Retina (tissue), 1 donor: ENCODE measurements around the gene OTOA.
"Not testable (repeated sequence)": the region's sequence is repeated elsewhere in the genome, so short reads cannot be mapped to it uniquely, and the experiment has no call there.

Experiments used
- DNase-seq: peaks from one replicate; pipeline ENCODE4 v3.0.0-alpha.2; 2016

OTOA gene

GRCh38 chr16:21642861-21643260 is 20.9 kb upstream of the OTOA start:
- no peak for DNase-seq

DNA sequence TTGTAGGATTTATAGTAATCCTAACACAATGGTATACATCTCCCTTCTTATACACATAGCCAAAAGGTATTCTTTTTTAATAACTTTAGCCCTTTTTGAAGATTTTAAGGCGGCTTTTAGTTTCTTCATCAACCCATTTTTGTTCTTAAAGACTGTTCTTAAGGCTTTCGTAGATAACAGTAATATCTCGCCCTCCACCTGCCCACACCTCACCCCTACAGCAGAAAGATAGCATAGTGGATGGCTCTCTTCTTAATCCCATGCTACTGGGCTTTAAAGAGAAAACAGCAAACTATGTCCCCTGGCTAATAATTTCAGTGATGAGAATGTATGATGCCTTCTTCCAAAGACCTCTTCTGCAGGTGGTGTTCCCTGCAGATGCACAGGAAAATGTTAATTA is 20.0 kb upstream of the OTOA start:
- no peak for DNase-seq

DNA sequence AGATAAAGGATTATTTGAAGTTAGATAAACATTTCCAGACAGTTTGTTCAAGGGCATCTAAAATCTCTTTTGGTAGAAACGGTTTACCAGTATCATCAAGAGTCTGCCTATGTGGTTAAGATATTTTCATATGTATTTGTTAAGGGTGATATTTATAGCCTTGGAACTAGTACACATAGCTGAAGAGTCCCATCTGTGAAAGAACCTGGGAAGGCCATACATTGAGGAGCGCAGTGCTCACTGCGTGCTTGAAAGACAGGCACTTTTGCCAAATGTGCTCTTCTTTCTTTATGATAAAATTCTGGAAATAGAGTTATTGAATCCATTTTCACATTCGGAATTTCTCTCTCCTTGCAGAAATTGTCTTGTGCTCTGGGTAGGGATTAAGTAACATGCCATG is 19.1 kb upstream of the OTOA start:
- no peak for DNase-seq

DNA sequence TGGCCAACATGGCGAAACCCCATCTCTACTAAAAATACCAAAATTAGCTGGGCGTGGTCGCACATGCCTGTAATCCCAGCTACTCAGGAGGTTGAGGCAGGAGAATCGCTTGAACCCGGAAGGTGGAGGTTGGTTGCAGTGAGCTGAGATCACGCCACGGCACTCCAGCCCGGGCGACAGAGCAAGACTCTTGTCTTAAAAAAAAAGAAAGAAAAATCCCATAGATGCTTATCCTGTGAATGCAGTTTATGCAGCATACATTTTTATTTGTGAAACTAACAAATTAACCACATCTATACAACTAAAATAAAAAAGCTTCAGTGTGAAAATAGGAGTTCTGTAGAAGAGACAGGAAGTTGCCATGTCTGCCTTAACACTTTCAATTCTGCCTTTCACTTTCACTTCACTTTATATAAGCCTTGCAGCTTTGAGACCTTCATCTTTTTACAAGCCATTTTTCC is 18.5 kb upstream of the OTOA start:
- no peak for DNase-seq

GRCh38 chr16:21646091-21646490 is 17.7 kb upstream of the OTOA start:
- no peak for DNase-seq

- no peak for DNase-seq
Measured at GRCh38 chr16:21646721-21647561, 16.8 kb upstream of the OTOA start.

GRCh38 chr16:21647562-21648164 is 16.1 kb upstream of the OTOA start:
- DNase-seq: no peak

DNA sequence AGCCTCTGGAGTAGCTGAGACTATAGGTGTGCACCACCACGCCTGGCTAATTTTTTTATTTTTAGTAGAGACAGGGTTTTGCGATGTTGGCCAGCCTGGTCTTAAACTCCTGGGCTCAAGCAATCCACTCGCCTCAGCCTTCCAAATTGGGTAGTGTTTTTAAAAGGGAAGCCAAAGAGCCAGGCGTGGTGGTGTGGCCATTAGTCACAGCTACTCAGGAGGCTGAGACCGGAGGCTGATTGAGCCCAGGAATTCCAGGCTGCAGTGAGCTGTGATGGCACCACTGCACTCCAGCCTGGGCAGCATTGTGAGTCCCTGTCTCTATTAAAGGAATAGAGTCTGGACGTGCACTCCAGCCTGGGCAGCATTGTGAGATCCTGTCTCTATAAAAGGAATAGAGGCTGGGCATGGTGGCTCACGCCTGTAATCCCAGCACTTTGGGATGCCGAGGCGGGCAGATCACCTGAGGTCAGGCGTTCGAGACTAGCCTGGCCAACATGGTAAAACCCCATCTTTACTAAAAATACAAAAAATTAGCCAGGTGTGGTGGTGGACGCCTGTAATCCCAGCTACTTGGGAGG is 13.9 kb upstream of the OTOA start:
- DNase-seq: not testable (repeated sequence)

DNA sequence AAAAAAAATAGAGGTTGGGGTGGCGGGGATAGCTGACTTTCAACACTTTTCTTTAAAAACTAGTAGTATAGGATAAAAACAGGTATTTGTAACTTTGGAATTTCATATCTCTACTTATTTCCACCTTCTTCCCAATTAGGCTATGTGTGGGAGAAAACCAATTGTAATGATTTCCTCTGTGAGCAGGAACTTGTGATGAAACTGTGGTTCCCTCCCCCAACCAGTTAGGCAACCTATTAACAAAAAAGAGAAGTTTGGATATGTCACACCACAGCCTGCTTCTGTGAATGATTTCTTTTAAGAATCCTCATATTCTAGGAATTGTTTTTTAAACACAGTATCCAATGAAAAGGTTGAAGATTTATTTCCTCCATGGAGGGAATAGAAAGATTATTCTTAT is 13.2 kb upstream of the OTOA start:
- no peak for DNase-seq

- DNase-seq: no peak
Measured at GRCh38 chr16:21651515-21651914, 12.3 kb upstream of the OTOA start.

GRCh38 chr16:21652453-21652852 is 11.3 kb upstream of the OTOA start, which contains the start of gene IGSF6:
IGSF6 (minus strand) TSS chr16:21652608; CDS start chr16:21652598, 10 bp downstream.
- DNase-seq: no peak

DNA sequence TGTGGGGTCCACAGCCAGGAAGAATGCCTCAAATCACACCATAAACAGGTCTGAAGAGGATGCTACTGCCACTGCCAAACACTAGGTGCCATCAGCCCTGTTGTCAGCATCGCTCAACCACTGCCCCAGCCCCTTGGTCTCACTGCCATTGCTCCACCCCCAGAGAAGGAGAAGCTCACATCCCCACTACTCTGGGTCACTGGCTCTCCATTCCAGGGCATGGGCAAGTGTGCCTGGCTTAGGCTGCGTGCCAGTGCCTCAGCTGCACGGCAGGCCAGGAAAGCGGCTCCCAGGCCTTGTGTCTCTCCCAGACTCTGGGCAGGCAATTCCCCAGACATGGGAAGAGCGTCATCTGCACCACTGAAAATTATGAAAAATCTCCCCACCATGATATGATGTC is 10.2 kb upstream of the OTOA start:
- no peak for DNase-seq

- no peak for DNase-seq
Measured at GRCh38 chr16:21654466-21654865, 9.3 kb upstream of the OTOA start.

DNA sequence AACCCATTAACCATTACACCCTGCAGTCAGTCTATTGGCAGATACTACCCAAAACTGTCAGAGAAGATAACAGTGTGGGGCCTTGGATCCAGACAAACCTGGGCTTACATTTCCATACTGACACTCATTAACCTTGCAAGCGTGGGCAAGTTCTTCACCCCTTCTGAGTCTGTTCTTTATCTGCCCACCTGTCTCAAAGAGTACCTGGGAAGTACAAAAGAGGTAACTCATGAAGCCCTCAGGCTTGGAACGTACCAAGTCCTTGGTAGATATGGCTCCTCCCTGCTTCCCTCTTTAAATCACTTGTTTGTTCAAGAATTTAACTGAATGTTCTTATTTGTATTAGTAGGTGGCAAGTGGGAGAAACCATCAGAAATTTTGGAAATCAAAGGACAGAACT is 8.9 kb upstream of the OTOA start:
- DNase-seq: no peak

DNA sequence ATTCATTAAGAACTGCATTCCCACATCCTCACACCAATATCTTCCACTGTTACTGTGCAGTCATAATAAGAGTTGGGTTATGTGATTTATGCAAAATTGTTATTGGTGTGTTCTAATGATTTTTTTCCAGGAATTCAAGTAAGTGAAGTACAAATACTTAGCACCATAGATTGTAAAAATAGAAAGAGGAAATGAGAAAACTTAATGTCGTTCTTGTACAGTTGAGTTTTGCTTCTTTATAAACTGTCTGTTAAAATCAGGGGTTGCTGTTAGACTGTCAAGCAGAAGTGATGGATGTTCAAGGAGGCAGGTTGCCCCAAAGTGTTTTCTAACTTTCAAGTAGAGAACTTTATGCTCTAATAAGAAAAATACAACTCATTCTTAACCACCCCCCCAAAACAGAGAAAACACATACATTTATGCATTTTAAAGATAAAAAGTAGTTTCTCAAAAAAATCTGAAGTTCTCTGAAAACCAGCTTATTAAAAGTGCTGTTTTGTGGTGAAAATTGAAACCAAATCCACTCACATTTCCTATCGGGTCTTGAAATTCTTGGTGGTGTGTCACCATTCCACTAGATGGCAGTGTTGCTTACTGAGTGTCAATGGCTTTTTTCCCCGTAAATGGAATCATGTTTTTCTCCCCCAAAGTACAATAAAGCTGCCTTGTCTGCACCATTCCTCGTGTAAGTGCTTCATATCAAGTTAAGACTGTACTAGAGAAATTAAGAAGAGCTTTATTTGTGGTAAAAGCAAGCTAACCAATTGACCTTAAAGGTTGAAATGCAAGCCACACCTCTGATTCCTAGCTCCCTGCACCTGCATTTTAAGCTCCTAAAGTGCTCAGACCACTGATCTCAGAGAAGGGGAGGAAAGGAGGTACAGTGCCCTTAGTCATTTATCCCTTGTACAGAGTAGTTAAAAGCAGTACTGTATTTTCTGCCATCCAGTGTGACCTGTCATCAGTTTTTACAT is 6.7 kb upstream of the OTOA start:
- peak; percentile 47 for DNase-seq

GRCh38 chr16:21659124-21659523 is 4.6 kb upstream of the OTOA start:
- no peak for DNase-seq

- DNase-seq: no peak
Measured at GRCh38 chr16:21664801-21665492, 1.2 kb downstream of the OTOA start.

- DNase-seq: no peak
Measured at GRCh38 chr16:21666772-21667171, 3.0 kb downstream of the OTOA start.

GRCh38 chr16:21667575-21667974 is 3.8 kb downstream of the OTOA start:
- DNase-seq: no peak

GRCh38 chr16:21673469-21673868 is 9.7 kb downstream of the OTOA start:
- no peak for DNase-seq

- not testable (repeated sequence) for DNase-seq
Measured at GRCh38 chr16:21674456-21674855, 10.7 kb downstream of the OTOA start.

- DNase-seq: not testable (repeated sequence)
Measured at GRCh38 chr16:21680714-21681113, 16.9 kb downstream of the OTOA start.
